GM19025 (cell line): ENCODE results near the gene MACROD1.

ENCODE experiments used
- ATAC-seq: cut with Tn5 transposase; IDR thresholded peaks from one replicate; pipeline ENCODE4 v1.9.1; 2021; ENCODE audit warnings: mild to moderate bottlenecking, low read depth, moderate library complexity; ENCODE audit not compliant: unreplicated experiment

Gene MACROD1

DNA sequence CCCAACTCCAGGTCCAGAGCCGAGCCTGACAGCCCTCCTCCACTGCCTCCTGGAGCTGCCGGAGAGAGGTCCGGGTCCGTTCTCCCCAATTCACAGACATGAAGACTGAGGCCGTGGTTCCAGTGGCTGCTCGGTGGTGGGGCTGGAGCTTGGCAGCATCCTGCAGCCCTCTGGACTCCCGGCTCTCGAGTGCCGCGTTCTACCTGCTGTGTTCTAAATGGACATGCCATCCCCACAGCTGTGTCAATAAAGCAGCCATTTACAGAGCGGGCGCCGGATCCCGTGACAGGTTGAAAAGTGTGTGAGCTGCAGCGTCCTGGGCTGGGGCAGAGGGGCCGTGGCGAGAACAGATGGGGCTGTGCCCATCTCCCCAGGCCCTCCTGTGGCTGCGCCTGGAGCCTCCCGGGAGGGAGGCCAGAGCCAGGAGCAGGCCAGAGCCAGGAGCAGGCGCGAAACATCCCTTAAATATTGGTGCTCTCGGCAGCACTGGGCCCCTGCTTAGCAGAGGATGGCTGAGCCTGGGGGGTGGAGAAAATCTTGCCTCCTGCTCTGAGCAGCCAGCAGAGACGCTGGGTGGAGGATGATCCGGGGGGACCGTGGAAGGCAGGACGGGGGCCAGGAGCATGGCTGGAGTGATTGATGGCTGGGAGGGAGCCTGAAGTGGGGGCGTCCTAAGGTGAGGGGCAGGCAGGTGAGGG, 84.0 kb downstream of the MACROD1 start:
- no peak for ATAC-seq

DNA sequence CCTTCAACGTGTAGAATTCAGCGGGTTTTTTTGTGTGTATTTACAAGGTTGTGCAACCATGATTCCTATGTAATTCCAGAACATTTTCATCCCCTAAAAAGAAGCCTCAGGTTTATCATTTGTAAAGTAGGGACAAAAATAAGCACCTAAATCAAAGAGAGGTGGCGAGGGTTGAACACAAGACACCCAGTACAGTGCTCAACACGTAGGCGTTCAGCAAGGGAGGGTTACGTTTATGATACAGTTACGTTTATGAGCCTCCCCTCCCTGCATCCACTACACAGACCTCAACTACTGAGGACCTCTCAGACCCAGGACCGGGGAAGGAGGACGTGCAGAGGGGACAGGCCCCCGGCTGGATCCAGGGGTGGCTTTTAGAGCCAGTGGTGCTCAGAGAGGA, 85.5 kb downstream of the MACROD1 start:
- no peak for ATAC-seq

DNA sequence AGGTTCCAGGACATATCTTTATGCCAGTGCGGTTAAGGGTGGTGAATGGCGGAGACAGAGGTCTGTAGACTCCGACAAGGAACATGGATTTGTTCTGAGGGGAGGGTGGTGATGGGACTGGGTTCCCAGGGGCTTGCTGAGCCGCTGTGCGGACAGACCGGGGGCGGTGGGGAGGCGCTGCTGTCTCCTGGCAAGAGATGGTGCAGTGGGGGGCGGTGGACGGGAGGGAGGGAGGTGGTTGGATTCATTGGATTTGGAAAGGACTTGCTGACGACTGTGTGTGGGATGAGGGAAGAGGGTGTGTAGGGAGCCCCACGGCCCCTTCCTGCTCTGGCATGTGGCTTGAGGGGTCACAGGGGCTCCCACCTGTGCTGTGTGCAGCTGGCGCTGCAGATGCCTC, 87.0 kb downstream of the MACROD1 start:
- no peak for ATAC-seq

DNA sequence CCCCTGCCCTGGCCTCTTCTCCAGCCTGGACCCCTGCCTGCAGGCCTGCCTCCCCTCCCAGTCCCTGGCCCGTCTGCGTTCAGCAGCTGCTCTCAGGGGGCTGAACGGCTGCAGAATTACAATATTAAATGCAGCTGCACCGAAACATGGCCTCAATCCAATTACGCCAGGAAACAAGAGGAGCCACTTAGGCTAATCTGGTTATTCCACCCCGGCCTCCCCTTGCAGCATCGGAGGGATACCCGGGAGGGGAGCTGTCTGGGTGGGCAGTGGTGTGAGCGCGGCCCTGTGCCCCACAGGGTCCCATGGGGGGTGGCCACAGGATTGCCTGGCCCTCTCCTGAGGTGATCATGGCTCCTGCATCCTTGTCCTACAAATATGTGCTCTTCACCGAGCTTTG, 87.6 kb downstream of the MACROD1 start:
- no peak for ATAC-seq

DNA sequence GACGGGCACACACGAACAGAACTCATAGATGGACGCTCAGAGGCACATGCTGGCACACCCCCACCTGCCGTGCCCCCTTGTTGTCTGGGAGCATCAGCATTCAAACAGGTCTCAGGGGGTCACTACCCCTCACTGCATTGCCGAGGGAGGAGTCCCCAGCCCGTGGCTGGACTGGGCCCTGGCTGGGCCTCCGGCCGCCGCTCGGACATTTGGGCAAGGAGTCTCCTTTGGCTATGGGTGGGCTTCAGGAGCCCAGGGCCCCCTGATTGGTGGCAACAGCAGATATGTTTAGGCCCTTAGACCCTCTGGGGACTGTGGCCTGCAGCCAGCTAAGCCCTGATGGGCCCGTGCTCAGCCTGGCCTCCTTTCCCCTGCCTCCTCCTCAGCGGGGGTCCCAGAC, 88.3 kb downstream of the MACROD1 start:
- ATAC-seq, result no peak

DNA sequence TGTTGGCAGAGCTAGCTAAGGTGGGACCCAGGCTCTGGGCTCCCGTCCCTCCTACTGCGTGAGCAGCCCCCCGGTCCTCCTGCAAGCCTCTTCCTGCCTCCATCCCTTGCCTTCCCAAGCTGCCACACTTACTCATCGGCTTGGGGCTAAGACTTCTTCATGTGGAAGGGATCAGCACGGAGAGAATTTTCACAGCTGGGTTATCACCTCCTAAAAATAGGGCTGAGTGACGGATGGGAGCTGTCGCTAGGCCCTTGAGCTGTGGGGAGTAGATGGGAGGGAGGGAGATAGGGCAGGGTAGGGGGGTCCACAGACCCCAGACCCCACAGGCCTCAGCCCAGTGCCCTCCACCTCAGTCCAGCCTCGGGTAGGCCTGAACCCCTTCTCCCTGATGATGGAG, 89.2 kb downstream of the MACROD1 start:
- no peak for ATAC-seq

DNA sequence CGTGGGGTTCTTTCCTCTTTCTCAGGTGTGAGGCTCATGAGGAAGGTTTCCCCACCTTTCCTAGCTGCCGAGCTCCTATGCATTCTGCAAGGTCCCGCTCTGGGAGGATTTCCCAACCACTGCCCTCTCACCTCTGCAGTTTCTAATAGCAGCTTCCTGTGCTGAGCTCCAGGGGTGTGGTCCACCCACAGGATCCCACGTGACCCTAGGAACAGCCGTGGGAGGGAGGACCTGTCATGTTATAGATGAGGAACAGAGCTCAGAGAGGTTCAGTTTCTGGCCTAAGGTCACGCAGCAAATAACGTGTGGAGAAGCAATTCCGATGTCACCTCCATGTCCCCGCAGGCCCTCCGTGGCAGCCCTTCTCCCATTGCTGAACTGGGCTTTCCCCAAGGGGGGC, 91.7 kb downstream of the MACROD1 start:
- ATAC-seq, result no peak

DNA sequence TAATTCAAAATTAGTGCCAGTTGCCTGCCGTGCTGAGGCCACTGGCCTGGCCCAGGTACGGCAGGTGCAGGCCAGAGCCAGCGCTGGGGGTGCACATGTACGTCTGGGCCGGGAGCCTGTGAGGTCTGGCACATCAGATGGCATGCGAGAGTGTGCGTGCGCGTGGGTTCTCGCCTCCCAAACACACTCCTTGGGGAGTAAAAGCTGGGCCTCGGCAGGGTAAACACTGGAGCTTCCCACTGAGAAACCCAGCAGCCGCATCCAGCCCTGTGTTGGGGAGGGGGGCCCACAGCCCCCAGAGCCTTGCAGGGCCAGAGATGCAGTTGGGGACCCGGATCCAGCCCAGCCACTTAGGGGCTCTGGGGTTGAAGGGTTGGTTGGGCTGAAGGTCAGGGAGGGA, 92.4 kb downstream of the MACROD1 start:
- ATAC-seq, result no peak

DNA sequence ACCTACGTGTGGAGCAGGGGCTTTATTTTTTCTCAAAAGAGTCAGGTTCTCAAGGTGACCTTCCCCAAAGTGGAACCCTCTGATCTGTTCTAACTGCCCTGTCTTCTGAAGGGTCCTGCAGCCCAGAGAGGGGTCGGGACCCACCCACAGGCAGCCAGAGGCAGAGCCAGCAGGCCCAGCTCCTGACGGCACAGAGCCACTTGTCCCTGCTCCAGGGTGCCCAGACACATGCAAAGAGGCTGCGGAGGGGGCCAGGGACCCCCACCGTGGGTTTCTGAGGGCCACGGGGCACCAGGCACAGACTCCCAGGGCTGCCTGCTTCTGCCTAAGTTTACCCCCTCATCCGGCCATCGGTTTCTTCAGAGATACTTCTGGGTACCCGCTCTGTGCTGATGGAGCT, 93.0 kb downstream of the MACROD1 start:
- no peak for ATAC-seq

DNA sequence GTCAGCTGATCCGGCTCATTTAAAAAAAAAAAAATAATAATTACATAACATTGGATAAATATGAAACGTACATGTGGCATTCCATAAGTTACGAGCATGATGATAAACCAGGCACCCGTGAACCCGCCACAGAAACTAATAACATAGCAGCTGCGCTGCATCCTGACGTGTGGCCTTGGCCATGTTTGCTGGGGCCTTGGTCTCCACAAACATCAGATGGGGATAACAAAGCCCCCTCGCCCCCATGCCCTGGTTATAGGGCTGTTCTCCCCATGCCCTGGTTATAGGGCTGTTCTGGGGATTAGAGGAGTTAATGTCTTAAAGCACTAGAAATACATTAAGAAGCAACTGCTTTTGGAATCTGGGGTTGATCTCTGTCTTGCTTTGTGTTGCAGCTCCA, 93.5 kb downstream of the MACROD1 start:
- no peak for ATAC-seq

DNA sequence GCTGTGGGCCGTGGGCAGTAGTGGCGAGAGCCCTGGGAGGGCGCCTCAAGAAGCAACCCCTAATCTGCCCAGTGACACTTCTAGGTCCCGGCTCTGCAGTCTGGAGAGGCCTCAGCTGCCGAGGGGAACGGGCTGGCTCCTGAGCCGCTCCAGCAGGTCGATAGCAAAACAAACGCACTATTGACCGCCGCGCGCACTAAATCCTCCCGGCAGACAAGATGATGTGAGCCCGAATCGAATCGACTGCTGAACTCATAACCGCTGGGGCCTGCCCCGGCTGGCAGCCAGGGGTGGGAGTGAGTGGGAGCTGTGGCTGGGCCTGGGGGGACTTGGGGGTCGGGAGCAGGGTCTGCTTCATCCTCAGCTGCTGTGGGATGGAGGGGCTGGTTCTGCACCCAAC, 94.1 kb downstream of the MACROD1 start:
- no peak for ATAC-seq

DNA sequence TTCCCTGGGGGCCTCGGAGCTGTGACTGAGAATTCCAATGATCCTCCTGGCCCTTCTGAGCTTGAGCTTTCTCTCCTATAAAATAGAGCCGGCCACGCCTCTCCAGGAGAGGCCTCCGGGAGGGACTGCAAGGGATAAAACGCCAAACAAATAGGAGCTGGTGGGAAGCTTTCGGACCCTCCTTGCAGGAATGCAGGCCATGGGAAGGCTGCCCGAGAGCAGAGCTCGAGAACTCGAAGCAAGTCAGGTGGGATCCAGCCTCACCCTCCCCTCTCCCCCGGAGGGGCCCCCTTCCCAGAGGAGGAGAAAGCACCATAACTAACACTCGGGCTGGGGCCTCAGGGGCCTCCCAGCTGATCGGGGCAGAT, 95.6 kb downstream of the MACROD1 start:
- ATAC-seq, result no peak

DNA sequence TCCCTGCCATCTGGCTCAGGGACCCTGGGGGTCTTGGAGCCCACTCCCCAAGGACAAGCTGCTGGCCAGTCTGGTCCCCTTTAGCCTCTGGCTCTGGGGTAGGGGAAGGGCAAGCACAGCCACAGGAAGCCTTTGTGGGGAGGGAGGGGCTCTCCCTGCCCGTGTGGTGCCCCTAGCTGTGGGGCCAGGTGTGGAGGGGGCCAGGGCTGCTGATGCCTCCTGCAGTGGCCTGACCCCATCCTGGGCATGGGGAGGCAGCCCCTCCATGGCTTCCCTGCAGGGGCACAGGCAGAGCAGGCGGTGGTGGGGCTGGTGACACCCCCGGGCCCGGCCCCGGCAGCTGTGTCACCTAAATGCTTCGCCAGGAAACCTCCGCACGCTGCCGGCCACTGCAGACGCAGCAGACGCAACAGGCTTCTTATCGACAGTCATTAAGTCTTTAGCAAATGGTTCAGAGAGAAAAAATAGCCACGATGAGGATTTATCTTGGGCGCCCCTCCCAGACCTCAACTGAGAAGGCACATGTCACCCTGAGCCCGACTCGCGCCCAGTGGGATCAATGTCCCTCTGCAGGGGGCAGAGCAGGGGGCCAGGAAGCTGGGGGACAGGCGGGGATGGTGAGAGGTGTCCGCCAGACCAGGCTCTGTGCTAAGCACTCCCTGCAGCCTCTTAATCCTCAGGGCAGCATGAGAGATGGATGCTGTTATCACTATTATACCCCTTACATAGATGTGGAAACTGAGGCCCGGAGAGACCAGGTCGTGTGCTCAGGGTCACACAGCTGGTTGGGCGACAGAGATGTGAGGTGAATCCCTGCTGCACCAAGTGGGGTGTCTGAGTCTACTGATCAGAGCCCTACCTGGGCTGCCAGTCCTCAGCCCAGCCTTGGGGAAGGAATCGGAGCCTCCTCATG, 96.3 kb downstream of the MACROD1 start:
- ATAC-seq, result no peak

DNA sequence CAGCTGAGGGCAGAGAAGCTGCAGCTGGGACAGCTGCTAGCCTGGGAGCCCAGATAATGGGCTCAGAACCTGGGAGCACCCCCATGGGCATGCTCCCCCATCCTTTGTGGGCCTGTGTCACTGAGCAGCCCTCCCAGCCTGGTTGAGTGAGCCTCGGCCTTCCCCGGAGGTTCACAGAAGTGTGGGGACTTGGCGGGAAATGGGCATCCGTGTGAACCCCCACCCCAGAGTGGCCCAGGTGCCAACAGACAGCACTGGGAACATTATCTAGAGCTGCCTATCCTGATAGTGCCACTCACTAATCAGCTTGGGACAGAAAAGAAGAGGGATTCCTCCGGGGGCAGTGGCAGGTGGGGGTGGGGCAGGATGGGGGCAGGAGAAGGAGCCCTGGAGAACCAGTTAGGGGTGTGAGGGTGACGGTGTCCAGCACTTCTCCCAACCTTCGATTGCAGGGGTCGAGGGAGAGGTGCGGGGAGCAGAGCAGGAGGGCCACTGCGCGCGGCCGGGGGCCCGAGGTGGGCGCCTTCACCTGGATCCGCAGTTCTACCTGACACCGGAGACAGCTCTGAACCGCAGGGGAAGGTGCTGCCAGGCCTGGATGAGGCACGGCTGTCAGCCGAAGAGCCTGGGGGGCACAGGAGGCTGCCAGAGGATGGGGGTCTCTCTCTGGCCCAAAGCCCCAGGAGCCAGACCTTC, 97.1 kb downstream of the MACROD1 start:
- ATAC-seq, result no peak

DNA sequence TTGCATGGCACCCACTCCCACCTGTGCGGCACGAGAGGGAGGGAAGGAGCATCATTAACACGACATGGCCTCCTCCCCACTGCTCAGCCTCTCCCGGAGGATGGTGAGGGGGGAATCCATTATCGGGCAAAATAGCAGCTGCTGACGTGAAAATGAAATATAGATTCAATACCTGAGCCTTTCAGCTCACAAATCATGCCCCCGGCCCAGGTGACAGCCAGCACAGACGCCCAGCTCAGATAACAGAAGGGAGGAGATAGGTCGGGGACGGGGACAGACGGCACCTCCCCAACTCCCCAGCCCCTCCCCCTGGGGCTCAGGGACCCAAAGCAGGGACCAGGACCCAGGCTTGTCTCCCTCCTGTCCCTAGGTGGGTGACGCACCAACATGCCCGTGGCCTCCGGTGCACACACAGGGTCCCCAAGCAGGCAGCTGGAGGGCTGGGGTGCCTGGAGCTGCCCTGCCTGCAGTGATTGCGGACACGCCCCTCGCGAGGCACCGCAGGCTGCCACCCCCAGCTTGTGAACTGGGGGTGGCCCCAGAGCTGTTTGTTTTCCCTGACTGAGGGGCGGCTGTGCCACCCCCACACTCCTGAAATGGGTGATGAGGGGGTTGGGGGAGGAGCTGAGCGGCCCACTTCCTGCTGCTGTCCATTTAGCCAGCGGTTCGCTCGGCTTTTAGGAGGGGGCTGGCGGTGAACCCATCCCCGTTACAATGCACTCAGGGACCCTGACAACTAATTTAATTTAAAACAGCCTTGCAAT, 98.5 kb downstream of the MACROD1 start:
- ATAC-seq, result no peak

DNA sequence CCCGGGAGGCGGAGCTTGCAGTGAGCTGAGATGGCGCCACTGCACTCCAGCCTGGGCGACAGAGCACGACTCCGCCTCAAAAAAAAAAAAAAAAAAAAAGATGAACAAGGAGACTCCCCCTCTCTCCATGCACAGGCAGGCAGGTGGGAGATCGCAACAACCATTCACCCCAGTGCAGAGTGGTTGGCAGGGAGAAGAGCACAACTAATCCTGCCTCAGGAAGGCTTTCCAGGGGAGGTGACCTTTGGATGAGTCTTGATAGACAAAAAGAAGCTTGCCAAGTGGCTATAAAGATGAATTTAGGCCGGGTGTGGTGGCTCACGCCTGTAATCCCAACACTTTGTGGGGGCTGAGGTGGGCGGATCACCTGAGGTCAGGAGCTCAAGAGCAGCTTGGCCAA, 100.2 kb downstream of the MACROD1 start:
- ATAC-seq, result no peak

DNA sequence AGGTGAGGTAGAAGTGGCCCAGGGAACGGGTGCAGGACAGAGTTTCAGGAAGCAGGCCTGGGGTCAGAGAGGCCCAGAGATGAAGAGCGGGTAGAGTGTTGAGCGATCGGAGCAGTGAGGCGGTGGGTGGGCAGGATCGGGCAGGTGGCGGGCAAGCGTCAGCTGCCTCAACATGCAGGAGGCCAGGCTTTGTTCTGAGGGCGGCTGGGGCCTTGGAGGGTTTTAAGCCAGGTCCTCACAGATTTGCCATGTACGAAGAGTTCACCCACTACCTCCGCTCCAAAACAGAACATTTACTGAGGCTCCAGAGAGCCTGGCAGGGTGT, 100.8 kb downstream of the MACROD1 start:
- ATAC-seq, result no peak

DNA sequence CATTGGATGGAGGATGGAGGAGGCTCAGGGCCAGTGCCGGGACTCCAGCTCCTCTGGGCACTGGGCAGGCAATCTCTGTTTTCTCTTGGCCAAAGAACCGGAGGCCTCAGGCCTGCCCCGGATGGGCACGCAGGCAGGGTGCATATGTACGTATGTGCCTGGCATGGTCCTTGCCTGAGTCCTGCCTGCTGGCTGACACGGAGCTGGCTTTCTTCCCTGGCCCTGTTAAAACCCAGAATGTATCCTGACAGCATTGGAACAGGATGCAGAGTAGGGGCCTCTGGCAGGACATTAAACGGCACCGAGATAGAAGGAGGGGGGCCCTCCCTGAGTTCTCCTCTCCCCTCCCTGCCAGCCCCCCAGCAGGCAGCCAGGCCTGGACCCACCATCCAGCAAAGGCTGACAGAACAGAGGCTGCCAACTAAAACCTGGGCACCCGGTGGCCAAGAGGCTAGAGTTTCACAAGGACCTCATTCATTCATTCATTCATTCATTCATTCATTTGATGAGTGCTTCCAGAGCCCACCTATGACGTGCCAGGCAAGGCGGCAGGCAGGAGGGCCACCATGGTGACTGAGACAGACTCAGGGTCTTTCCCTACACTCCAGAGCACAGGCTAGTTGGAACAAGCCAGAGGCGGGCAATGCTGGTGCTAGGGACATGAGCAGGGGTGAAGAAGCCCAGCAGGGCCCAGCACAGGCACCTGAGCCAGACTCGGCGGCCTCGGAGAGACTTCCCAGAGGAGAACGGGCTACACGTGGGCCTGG, 101.4 kb downstream of the MACROD1 start:
- ATAC-seq, result no peak

DNA sequence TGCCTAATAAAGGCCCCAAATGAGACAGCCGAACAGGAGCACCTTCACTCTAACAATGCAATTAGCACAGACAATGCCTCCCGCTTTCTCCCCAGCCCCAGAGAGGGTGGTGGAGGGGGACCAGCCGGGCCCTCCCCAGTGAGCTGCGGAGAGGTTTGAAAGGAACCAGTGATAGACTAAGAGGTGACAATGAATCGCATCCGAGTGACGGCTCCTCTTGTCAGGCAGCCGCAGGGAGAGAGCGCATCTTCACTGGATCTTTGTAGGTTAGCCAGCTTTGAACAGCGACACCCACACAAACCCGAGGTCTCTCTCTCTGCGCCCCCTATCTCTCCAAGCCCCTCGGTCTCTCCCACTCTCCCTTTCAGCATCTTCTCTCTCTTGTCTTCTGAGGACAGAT, 102.1 kb downstream of the MACROD1 start:
- no peak for ATAC-seq
